CD4-positive, alpha-beta T cell treated with Interferon gamma for 1 hour (primary cell): ENCODE measurements around the gene FLYWCH1.

Source experiments
- DNase-seq: peaks from one replicate; pipeline ENCODE4 v3.0.0-alpha.2; 2020

Gene FLYWCH1

GRCh38 chr16:2900526-2901075 lies 11.1 kb upstream of the FLYWCH1 start:
- no peak for DNase-seq

DNA sequence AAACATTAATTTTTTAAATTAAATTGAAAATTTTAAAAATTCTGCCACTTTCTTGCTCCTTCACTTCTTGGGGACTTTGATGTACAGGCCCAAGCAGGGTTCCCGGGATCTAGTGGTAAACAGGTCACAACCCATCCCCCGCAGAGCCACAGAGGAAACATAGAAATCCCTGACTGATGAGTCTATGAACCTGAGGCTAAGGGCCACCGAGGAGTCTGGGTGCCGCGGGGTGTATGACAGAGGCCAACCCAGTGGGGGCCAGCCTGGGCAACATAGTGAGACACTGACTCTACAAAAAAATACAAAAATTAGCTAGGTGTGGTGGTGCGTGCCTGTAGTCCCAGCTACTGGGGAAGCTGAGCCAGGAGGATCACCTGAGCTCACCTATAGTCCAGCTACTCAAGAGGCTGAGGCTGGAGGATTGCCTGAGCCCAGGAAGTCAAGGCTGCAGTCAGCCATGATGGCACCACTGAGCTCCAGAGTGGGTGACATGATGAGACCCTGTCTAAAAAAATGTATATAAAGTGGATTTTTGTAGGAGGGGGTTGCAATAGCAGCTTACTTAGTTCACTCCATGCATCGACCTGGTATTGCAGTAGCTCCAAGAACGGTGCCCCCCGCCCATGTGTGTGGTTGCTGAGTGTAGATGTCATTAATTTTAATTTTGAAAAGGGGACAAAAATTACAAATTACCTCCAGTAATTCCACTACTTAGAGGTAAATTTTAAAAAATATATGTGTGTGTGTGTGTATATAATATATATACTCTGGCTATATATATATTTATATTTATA lies 9.2 kb upstream of the FLYWCH1 start:
- no peak for DNase-seq

- peak; percentile 80 for DNase-seq
Measured at GRCh38 chr16:2904100-2904921, 7.4 kb upstream of the FLYWCH1 start.

GRCh38 chr16:2904922-2905240 lies 6.8 kb upstream of the FLYWCH1 start:
- DNase-seq, result no peak

DNA sequence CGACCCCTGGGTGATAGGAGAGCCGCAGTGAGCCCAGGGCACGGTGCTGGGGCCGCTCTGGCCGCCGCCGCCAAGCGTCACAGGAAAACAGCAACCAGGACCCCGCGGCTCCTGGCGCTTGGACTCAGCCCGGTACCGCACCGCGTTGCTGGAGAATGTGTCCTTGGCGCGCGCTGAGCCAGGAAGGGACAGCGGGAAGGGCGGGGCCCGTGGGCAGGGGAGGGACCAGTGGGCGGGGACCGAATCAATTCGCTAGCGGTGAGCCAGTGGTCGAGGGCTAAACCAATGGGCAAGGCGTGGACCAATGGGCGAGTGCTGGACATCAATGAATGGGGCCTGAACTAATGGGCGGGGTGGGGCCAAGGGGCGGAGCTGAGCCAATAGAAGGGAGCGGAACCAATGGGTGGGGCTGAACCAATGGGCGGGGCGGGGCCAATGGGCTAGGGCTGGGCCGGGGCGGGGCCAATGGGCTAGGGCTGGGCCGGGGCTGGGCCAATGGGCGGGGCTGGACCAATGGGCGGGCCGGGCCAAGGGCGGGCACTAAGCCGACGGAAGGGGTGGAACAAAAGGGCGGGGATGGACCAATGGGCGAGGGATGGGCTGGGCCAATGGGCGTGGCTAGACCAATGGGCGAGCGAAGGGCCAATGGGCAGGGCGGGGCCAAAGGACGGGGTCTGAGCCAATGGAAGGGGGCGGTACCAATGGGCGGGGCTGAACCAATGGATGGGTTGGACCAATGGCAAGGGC lies 6.3 kb upstream of the FLYWCH1 start:
- peak; percentile 94 for DNase-seq

DNA sequence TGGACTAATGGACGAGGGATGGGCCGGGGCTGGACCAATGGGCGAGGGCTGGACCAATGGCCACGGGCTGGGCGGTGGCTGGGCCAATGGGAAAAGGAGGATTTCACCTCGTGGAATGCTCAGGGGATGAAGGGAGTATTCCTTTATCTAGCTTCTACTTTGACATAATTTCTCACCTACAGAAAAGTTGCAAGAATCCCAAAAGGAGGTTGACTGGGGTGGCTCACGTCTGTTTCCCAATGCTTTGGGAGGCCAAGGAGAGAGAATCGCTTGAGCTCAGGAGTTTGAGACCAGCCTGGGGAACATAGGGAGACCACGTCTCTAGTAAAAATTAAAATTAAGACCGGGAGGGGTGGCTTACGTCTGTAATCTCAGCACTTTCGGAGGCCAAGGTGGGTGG lies 5.7 kb upstream of the FLYWCH1 start:
- no peak for DNase-seq

DNA sequence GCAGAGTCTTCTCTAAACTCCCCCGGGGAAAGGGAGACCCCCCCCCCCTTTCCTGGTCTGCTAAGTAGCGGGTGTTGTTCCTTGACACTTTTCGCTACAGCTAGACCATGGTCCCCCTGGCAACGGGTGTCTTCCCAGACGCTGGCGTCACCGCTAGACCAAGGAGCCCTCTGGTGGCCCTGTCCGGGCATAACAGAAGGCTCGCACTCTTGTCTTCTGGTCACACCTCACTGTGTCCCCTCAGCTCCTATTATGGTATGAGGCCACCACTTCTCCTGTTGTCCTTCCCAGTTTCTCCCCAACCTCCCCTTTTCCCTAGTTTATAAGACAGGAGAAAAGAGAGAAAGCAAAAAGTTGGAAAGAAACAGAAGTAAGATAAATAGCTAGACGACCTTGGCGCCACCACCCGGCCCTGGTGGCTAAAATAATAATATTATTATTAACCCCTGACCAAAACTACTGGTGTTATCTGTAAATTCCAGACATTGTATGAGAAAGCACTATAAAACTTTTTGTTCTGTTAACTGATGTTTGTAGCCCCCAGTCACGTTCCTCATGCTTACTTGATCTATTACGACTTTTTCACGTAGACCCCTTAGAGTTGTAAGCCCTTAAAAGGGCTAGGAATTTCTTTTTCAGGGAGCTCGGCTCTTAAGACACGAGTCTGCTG lies 4.5 kb upstream of the FLYWCH1 start:
- DNase-seq, result peak; percentile 78

DNA sequence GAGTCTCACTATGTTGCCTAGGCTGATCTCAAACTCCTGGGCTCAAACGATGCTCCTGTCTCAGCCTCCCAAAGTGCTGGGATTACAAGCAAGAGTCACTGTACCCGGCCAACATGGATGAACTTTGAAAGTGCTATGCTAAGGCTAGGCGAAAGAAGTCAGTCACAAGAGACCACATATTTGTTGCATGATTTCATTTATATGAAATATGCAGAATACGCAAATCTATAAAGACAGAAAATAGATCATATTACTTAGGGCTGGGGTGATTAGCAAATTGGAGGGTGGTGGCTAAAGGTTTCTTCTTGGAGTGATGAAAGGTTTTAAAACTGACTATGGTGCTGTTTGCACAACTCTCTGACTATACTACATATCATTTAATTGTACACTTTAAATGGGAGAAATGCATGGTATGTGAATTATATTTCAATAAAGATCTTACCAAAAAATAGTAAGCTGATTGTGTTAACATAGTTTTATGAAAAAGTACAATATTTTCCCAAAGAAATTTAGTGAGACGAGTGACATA lies 1.2 kb upstream of the FLYWCH1 start:
- no peak for DNase-seq

GRCh38 chr16:2912330-2913199 lies 834 bp downstream of the FLYWCH1 start:
- no peak for DNase-seq

DNA sequence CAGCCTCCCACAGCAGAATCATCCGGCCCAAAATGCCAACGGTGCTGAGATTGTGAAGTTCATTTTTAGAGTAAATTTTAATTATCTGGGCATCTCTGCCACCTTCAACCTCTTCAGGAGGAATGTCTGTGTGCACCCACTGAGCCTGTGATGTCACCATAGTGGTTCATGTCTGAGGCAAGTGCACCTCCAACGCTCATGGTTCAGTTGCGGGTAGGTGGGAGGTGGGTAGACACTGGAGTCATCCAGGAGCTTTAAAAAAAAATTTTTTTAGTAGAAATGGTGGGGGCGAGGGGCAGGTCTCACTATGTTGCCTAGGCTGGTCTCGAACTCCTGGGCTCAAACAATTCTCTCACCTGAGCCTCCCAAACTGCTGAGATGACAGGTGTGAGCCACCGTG lies 1.9 kb downstream of the FLYWCH1 start:
- no peak for DNase-seq

DNA sequence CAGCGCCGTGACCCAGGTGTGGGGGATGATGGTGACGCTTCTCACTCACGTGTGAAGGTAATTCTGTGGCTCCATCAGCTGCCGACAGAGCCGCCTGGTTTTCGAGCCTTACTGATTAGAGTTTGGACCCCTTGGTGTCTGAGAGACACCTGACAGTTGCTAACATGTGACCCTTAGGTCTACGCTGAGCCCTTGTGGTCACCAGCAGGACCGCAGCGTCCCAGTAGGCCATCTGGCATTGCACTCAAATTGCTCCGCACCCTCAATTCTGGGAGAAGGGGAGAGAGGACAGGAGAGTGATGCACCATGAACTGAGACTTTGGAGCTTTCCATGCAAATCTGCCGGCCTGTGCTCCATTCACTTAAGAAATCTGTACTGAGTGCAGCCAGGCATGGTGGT lies 2.5 kb downstream of the FLYWCH1 start:
- no peak for DNase-seq

GRCh38 chr16:2915196-2915929 lies 3.6 kb downstream of the FLYWCH1 start:
- DNase-seq, result no peak

DNA sequence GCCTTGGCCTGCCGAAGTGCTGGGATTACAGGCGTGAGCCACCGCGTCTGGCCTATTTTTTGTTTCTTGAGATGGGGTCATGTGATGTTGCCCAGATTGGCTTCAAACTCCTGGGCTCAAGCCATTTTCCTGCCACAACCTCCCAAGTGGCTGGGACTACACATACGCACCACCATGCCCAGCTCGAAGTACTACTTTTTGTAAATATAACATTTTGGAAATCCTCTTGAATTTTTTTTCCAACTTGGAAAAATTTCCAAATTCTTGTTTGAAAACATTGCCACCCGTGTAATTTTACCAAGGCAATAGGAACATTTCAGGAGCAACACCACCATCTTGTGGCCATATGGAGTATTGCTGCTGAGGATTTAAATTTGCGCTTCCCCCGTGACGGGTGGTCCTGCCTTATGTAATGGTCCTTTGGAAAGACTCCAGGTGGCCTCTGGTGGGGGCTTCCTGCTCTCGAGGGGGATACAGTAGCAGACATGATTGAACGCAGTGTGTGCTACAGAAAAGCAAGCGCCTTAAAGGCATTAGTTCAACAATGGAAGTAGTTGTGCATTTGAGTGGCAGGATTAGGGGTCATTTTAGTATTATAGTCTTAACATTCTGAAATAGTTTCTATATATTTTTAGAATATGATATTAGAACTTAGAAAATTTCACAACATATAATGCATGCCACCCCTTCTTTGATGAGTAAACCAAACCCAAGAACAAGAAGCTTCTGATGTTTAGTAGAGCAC lies 8.0 kb downstream of the FLYWCH1 start:
- peak; percentile 42 for DNase-seq

DNA sequence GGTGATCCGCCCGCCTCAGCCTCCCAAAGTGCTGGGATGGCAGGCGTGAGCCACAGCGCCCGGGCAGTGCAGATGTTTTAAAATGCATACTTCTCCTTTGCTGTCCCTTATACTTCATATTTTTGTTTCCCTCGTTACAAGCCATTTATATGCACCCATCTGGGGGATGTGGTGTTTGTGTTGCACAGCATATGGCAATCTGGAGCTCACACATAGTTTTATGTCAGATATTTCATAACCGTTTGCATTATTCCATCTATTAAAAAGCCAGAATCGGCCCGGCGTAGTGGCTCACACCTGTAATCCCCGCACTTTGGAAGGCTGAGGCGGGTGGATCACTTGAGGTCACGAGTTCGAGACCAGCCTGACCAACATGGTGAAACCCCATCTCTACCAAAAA lies 11.8 kb downstream of the FLYWCH1 start:
- DNase-seq, result no peak

- no peak for DNase-seq
Measured at GRCh38 chr16:2924901-2925755, 13.4 kb downstream of the FLYWCH1 start.

DNA sequence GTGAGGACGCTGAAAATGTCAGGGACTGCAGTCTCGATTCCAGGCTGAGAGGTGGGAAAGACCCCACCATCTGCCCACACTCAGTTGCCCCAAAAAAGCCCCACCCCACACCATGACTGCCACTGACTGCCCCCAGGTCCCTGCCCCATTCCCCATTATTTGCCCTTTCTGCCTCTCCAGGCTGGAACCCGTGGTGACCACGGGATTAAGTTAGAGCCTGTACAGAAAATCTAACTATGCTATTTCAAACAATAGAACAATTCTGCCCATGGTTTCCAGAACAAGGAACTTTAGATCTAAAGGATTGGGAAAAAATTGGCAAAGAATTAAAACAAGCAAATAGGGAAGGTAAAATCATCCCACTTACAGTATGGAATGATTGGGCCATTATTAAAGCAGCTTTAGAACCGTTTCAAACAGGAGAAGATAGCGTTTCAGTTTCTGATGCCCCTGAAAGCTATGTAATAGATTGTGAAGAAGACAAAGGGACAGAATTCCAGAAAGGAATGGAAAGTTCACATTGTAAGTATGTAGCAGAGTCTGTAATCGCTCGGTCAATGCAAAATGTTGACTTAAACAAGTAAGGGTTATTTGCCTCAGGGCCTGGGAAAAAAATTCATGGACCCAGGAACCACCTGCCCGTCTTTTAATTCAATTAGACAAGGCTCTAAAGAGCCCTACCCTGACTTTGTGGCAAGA lies 14.4 kb downstream of the FLYWCH1 start:
- DNase-seq, result no peak

DNA sequence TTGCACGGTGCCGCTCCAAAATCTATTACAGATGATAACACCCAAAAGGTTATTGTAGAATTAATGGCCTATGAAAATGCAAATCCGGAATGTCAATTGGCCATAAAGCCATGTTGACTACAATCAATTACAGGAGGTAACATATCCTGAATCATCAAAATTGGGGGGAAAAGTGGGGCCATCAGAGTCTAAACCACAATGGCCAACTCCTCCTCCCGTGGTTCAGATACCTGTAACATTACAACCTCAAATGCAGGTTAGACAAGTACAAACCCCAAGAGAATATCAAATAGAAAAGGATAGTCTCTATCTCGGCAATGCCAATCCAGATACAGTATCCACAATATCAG lies 14.9 kb downstream of the FLYWCH1 start:
- no peak for DNase-seq

DNA sequence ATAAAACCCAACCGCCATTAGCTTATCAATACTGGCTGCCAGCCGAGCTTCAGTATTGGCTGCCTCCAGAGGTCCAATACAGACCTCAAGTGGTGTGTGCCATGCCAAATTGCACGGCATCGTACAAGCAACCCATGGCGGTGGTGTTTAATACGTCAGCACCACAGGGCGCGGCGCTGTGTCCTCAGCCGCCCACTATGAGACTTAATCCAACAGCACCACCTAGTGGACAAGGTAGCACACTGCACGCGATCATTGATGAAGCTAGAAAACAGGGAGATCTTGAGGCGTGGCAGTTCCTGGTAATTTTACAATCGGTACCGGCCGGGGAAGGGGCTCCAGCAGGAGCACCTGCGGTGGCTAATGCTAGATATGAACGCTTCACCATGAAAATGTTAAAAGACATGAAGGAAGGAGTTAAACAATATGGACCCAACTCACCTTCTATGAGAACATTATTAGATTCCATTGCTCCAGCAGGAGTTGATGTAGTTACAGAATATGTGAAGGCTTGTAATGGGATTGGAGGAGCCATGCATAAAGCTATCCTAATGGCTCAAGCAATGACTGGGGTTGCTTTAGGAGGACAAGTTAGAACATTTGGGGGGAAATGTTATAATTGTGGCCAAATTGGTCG lies 15.4 kb downstream of the FLYWCH1 start:
- DNase-seq, result peak; percentile 85
